Memory B cell (primary cell): ENCODE measurements around the gene POLR2C.

Source experiments
- ATAC-seq: fragments of 150-1000 bp; cut with Tn5 transposase; 2 replicates; pipeline ENCODE4 v1.10.0; 2021; ENCODE audit warnings: low read depth, mild to moderate bottlenecking, moderate library complexity
- DNase-seq, 2 donors: peaks; one replicate each; pipeline ENCODE4 v3.0.0; 2022; ENCODE audit warnings: low spot score in 2 of 2
- H3K27ac Mint-ChIP-seq: one replicate; pipeline ENCODE4 v1.8.0; 2022; ENCODE audit warnings: mild to moderate bottlenecking, moderate library complexity, mixed read lengths
- H3K27me3 Mint-ChIP-seq: one replicate; pipeline ENCODE4 v1.8.0; 2022; ENCODE audit warnings: mixed read lengths
- H3K36me3 Mint-ChIP-seq: one replicate; pipeline ENCODE4 v1.8.0; 2022; ENCODE audit warnings: mild to moderate bottlenecking, mixed read lengths
- H3K4me1 Mint-ChIP-seq: one replicate; pipeline ENCODE4 v1.8.0; 2022; ENCODE audit warnings: mixed read lengths
- H3K4me3 Mint-ChIP-seq: one replicate; pipeline ENCODE4 v1.8.0; 2022; ENCODE audit warnings: mild to moderate bottlenecking, moderate library complexity, mixed read lengths
- H3K9me3 Mint-ChIP-seq: one replicate; pipeline ENCODE4 v1.8.0; 2022; ENCODE audit warnings: mixed read lengths

The POLR2C gene

DNA sequence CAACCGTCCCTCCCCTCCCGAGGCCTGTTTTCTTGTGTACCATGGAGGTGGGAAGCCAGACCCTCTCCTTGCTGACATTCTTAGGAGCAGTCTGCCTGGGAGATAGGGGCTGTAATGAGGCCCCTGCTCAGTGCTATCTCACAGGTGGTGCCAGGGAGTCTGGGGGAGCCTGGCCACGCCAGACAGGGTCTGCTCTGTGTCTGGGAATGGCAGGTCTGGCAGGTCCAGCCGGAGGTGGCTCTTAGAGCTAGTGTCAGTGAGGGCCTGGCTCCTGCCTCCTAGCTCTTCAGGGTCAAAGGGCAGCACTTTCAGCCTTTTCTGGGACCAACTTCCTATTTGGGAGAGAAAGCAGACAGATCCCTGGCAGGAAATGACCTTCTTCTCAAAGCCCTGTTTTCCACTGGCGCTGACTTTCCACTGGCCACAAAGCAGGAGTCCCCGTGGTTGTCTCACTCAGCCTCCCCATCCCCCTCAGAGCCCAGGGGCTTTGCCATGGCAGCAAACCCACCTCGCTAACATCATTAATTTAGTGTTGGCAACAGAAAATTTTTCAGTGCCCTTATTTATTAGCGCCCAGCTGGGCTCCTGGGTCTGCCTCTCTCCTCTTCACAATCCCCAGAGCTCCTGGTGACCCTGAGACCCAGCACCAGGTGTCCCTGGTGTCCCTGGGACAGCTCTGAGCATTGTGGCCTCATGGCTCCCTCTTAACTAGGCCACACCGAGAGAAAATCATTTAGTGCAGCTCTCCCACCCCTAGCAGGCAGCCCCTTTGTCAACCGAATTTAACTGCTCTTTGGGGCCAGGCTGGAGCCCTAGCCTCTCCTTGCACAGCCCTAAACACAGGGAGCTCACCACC lies 47.8 kb downstream of the POLR2C start:
- Mint-ChIP-seq H3K4me3 (no peak overlapping the region), H3K9me3 (no peaks in the 10 kb centered on the region), H3K27me3 (peaks cover 8% of the 10 kb centered on the region), H3K4me1 (no peaks in the 10 kb centered on the region), H3K27ac (no peak overlapping the region), H3K36me3 (peaks cover 5% of the 10 kb centered on the region)
- DNase-seq (no peak), ATAC-seq (no peak)

DNA sequence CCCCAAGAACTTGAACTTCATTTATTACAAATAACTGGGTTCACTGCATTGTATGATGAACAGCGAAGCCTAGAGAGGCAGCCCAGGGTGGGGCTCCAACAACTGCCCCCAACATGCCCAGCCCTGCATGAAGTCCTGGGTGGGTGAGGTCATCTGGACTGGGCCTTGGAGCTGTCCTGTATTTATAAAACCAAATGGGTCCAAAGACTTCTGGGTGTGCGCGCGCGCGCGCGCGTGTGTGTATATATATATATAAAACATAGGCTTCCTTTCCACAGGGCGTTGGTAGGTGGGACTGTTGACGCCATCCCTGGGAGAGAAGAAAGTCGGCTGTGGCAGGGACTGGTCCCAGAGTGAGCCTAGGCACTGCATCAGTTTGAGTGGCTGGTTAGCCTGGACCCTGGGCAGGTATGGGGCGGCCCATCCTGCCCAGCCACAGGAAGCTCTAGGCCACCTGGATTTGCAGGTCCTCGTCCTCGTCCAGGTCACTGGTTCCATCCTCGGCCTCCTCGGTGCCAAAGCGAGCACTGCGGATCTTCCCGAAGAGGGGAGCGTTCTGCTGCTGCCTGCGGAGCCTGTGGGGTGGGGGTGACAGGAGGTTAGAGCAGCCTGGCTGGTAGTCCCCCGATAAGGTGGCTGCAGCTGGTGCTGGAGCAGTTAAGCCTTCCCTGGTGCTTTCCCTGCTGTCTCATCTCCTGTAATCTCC lies 50.0 kb downstream of the POLR2C start:
- H3K27ac Mint-ChIP-seq = no peak overlapping the region
- no peak overlapping the region for H3K4me3 Mint-ChIP-seq
- H3K4me1 Mint-ChIP-seq = no peaks in the 10 kb centered on the region

DNA sequence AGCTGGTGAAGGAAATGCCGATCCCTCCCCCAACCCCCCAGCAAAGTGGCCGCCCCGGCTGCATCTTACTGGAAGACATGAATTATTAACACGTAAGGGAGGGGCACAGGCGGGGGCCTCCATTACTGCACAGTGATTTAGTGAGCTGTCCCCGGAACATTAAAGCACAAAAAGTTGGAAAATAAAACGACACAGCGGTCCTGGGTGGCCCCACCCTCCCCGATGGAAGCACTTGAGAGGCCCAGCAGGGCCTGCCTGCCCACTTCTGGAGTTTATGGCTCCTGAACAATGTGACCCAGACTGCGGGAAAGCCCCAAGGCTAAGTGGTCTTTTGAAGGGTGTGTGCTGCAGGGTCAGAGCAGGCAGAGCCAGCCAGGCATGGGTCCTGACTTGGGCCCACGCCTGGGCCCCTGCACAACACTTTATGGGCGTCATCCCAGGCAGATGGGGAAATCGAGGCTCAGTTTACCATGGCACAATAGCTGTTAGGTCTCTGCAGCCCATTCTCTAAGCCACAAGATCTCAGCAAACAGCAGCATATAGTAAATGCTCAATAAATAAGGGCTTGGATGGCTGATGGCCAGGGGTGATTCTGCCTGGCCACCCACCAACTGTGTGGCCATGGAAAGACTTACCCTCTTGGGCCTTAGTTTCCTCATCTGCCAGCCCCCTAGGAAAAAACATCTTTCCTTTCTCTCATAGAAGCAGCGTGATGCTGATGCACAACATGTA lies 51.1 kb downstream of the POLR2C start:
- DNase-seq (no peak), ATAC-seq (no peak)
- H3K9me3 Mint-ChIP-seq = no peaks in the 10 kb centered on the region
- H3K27me3 Mint-ChIP-seq = no peaks in the 10 kb centered on the region
- H3K4me3 Mint-ChIP-seq = no peak overlapping the region
- peaks cover 19% of the 10 kb centered on the region for H3K36me3 Mint-ChIP-seq
- H3K27ac Mint-ChIP-seq = no peak overlapping the region
- H3K4me1 Mint-ChIP-seq = no peaks in the 10 kb centered on the region

More for the DNA sequence above, 50.0 kb downstream of the POLR2C start:
- no peaks in the 10 kb centered on the region for H3K9me3 Mint-ChIP-seq
- H3K27me3 Mint-ChIP-seq = no peaks in the 10 kb centered on the region
- peaks cover 19% of the 10 kb centered on the region for H3K36me3 Mint-ChIP-seq
- ATAC-seq = no peak
- no peak for DNase-seq

DNA sequence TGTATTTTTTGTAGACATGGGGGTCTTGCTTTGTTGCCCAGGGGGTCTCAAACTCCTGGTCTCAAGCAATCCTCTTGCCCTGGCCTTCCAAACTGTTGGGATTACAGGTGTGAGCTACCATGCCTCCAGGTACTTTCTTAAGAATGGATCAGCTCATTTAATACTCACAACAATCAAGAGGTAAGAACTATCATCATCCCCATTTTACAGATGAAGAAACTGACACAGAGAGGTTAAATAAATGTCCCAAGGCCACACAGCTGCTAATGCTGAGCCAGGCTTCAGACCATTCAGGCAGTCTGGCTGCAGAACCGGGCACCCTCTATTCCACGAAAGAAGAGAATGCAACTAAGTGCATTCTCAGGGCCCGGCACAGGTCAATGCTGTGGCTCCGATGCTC lies 51.9 kb downstream of the POLR2C start:
- no peak overlapping the region for H3K27ac Mint-ChIP-seq
- H3K36me3 Mint-ChIP-seq = peaks cover 24% of the 10 kb centered on the region
- no peaks in the 10 kb centered on the region for H3K9me3 Mint-ChIP-seq
- no peaks in the 10 kb centered on the region for H3K27me3 Mint-ChIP-seq
- no peak overlapping the region for H3K4me3 Mint-ChIP-seq
- no peaks in the 10 kb centered on the region for H3K4me1 Mint-ChIP-seq
- ATAC-seq = no peak
- DNase-seq = no peak

DNA sequence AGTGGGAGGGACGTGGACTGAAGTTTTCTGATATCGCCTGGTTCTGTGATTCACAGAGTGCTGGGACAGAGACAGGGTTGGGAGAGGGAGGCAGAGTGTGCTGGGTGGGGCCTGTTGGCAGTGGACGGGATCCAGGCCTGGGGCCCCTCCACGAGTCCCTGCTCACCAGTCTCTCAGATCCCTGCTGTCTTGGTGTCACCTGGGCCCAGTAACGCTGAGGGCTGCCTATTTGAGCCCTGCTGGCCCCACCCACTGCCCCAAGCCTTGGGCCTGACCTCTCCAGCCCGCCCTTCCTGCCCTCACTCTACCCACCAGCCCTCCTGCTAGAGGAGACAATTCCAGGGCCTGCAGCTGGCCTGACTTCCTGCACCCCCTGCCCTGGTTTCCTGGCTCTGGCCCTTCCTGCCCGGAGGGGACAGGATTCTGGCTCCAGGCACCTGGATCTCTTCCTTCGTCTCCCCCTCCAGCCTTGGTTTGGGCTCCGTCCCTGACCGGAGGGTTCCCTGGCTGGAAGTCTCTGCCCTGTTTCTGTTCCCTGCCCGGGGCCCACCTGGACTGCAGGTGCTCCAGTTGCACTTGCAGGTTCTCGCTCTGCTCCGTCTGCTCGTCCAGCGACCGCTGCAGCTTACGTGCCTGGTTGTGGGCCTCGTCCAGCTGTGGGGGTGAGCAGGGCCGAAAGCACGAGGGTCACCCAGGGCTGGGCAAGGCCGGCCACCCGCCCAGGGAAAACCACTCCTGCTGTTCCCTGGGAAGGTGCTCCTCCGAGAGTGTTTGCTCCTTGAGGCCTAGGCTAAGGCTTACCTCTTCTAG lies 52.5 kb downstream of the POLR2C start:
- H3K27me3 Mint-ChIP-seq = no peaks in the 10 kb centered on the region

DNA sequence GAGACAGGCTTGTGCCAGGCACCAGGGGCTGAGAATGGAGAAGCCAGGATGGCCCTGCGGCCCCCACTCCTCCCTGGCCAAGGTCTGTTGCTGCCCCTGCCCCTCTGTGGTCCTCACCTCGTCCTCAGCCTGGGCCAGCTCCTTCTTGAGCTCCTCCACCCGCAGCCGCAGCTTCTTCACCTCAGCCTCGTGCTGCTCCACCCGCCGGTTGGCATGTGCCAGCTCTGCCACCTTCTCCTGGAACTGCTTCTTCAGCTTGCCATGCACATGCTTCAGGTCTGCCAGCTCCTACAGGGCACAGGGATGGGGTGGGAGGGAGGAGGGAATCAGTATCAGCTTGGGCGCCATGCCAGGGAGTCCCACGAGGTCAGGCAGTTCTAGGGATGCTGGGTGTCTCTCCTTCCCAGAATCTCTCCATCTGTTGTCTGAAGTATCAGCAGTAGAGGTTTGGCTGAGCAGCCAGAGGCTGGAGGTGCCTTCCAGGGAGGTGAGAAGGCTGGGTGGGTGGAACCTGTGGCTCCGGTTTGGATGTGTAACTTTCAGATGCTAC lies 53.8 kb downstream of the POLR2C start:
- no peak for DNase-seq
- Mint-ChIP-seq H3K27me3 (no peaks in the 10 kb centered on the region), H3K4me1 (peaks cover 9% of the 10 kb centered on the region), H3K36me3 (peaks cover 29% of the 10 kb centered on the region), H3K27ac (no peak overlapping the region), H3K4me3 (no peak overlapping the region), H3K9me3 (no peaks in the 10 kb centered on the region)
- no peak for ATAC-seq

More for the DNA sequence above, 52.5 kb downstream of the POLR2C start:
- no peak overlapping the region for H3K4me3 Mint-ChIP-seq
- peaks cover 24% of the 10 kb centered on the region for H3K36me3 Mint-ChIP-seq
- no peaks in the 10 kb centered on the region for H3K9me3 Mint-ChIP-seq
- no peak overlapping the region for H3K27ac Mint-ChIP-seq
- no peak for DNase-seq
- H3K4me1 Mint-ChIP-seq = peaks cover 2% of the 10 kb centered on the region
- ATAC-seq = no peak

DNA sequence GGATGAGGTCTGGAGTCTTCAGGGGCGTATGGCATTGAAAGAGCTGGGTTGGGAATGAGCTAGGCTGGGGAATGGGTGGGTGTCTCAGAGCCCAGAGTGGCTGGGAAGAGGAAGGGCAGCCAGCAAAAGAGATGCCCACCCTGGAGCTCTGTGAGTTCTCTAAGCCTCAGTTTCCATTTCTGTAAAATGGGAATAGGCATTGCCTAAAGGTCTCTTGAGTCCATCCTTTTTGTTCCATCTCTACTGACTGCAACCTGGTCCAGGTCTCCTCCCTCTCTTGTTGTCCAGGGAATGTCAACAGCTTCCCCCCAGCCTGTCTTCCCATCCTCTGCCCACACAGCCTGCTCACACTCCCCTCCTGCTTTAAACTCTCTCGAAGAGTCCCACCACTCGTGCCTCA lies 54.3 kb downstream of the POLR2C start:
- H3K27me3 Mint-ChIP-seq = no peaks in the 10 kb centered on the region
- H3K4me1 Mint-ChIP-seq = peaks cover 9% of the 10 kb centered on the region
- H3K27ac Mint-ChIP-seq = no peak overlapping the region
- DNase-seq = no peak
- H3K9me3 Mint-ChIP-seq = no peaks in the 10 kb centered on the region
- peaks cover 29% of the 10 kb centered on the region for H3K36me3 Mint-ChIP-seq
- ATAC-seq = no peak
- no peak overlapping the region for H3K4me3 Mint-ChIP-seq

DNA sequence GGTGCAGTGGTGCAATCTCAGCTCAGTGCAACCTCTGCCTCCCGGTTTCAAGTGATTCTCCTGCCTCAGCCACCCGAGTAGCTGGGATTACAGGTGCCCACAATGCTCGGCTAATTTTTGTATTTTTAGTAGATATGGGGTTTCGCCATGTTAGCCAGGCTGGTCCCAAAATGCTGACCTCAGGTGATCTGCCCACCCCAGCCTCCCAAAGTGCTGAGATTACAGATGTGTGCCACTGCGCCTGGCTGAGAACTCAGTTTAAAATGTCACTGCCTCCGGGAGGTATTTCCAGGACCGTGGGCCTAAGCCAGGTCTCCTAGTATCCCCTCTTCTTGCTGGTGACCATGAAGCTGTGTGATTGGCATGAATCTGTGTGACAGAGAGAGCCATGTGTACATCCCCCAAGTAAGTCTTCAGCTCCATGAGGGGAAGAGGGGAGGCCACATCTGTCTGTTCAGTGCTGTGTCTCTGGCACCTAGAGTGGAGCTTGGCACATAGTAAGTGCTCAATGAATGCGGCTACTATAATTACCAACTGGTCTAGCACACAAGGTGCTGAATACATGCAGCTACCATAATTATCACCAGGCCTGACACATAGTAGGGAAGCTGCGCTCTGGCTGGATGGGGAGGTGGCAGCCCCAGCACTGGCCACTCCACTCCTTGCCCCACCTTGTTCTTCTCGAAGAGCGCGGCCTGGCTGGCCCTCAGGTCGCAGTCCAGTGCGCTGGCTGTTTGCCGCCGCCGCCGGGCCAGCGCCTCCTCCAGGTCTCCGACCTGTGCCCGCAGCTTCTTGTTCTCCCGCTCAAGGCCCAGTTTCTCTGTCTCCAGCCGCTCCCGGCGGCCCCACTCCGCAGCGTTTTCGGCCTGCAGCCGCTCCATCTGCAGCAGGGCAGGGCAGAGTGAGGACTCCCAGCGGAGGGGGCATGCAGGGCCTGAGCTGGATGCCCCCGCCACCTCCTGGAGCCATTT lies 55.2 kb downstream of the POLR2C start:
- ATAC-seq (no peak), DNase-seq (no peak)
- Mint-ChIP-seq H3K27ac (no peak overlapping the region), H3K27me3 (no peaks in the 10 kb centered on the region), H3K9me3 (no peaks in the 10 kb centered on the region), H3K4me1 (peaks cover 13% of the 10 kb centered on the region), H3K36me3 (peaks cover 26% of the 10 kb centered on the region), H3K4me3 (no peak overlapping the region)

DNA sequence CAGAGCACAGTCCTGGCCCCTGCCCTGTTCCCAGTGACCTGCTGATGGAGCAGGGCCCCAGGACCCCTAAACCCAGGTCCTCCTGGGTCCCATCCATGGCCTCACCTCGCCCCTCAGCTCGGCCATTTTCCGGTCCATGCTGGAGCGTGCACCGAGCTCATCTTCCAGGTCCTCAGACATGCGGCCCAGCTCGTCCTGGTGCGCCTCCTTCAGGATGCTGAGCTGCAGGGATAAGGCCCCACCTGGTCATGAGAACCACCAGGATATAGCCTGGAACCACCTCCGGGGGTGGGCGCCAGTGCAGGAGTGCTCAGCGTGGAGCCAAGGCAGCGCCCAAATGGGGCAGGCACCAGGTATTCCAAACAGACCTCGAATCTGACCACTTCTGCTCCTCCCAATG lies 56.0 kb downstream of the POLR2C start:
- peaks cover 20% of the 10 kb centered on the region for H3K4me1 Mint-ChIP-seq
- H3K4me3 Mint-ChIP-seq = no peak overlapping the region
- no peak for DNase-seq
- no peaks in the 10 kb centered on the region for H3K9me3 Mint-ChIP-seq
- H3K27me3 Mint-ChIP-seq = no peaks in the 10 kb centered on the region
- no peak overlapping the region for H3K27ac Mint-ChIP-seq
- H3K36me3 Mint-ChIP-seq = peaks cover 26% of the 10 kb centered on the region
- no peak for ATAC-seq

DNA sequence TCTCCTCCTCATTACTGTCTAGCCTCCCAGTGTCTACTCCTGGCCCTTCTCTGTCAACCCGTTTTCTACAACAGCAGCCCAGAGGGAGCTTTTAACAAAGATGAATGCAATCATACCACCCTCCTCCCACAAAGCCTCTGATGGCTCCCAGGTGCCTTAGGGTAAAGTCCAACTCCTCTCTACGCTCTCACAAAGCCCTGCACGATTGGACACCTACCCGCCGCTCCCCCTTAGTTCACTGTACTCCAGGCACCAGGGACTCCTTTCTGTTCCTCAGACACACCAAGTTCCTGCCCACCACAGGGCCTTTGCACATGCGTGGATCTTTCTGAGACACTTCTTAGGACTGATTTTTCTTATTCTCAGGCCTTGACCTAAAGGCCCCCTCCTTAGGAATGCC lies 56.4 kb downstream of the POLR2C start:
- no peak for DNase-seq
- Mint-ChIP-seq H3K27ac (no peak overlapping the region), H3K27me3 (no peaks in the 10 kb centered on the region), H3K4me1 (peaks cover 20% of the 10 kb centered on the region), H3K4me3 (no peak overlapping the region), H3K36me3 (peaks cover 25% of the 10 kb centered on the region), H3K9me3 (no peaks in the 10 kb centered on the region)
- ATAC-seq = no peak

DNA sequence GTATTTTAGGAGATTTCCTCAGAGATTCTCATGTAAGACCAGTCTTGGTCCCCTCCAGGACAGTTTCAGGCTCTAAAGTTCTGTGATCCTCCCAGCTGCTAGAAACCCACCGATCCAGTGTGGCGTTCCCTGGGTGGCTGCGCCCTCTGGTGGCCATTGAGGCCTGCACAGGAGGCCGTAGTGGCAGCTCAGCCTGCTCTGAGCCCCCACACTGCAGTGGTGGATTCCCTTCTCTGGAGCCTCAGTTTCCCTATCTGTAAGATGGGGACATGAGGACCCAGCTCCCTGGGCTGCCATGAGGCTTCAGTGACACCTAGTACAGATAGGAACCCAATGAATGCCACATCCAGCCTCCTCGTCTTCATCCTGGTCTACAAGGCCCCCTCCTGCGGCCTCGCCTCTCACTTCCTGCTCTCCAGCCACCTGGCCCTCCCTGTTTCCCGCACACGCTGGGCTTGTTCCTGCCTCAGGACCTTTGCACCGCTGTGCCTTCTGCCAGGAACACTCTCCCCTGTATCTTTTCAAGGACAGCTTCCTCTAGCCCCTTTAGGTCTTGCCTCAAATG lies 57.4 kb downstream of the POLR2C start:
- Mint-ChIP-seq H3K9me3 (no peaks in the 10 kb centered on the region), H3K36me3 (peaks cover 24% of the 10 kb centered on the region), H3K27ac (peak overlapping the region; percentile 25), H3K4me1 (peaks cover 20% of the 10 kb centered on the region), H3K4me3 (no peak overlapping the region), H3K27me3 (no peaks in the 10 kb centered on the region)
- DNase-seq = peak; percentile 69 to 81
- ATAC-seq = peak; percentile 88
